Lower leg skin (tissue), 4 donors: Measurements from ENCODE around the gene OCIAD1. TPM values are rescaled to one million over a fixed set of nuclear protein-coding genes. Genes with fewer than 3 reads are reported as not detected.

Experiments used
- DNase-seq, 2 donors: peaks; one replicate each; pipeline ENCODE4 v3.0.0-alpha.2; 2019; ENCODE audit warnings: low spot score in 2 of 2
- H3K4me3 ChIP-seq: fragments of 200-600 bp; sonication (generic); 2 replicates; pipeline ENCODE4 v1.5.1; 2017; ENCODE audit warnings: mild to moderate bottlenecking, low read depth; ENCODE audit not compliant: poor library complexity, severe bottlenecking
- POLR2A ChIP-seq, 2 donors: fragments of 450-650 bp; IDR thresholded peaks; one replicate each; pipeline ENCODE4 v1.6.1; 2016 to 2017; ENCODE audit warnings: antibody characterized with exemption in 2 of 2, mild to moderate bottlenecking in 1 of 2, moderate library complexity in 1 of 2
- WGBS, 2 donors: methylation state at CpG; one replicate each; pipeline ENCODE4 v1.1.5; 2018; 5-methylcytosine and 5-hydroxymethylcytosine counted together
- intact Hi-C: fragments of 100-400 bp; cut with DNase I; formaldehyde crosslinking; loops from one replicate; pipeline ENCODE4 v1.15.0; 2023; ENCODE audit warnings: low total_unique reads
- total RNA-seq, 4 donors: library from RNA; depleted of rRNA; stranded (reverse); fragments of >200 nt; gene quantifications; one replicate each; pipeline ENCODE4 v1.1.0, GENCODE V29; 2016
- TF ChIP-seq, protein P1 (sequence below), 3 donors: fragments of 450-650 bp; IDR thresholded peaks; one replicate each; pipeline ENCODE4 v1.5.1; 2016; ENCODE audit warnings: antibody characterized with exemption in 3 of 3, mild to moderate bottlenecking in 3 of 3, moderate library complexity in 2 of 3

Gene OCIAD1
- total RNA-seq, 4 donors from 2014 or later = 65.9 to 103 (median 88.6) TPM

DNA sequence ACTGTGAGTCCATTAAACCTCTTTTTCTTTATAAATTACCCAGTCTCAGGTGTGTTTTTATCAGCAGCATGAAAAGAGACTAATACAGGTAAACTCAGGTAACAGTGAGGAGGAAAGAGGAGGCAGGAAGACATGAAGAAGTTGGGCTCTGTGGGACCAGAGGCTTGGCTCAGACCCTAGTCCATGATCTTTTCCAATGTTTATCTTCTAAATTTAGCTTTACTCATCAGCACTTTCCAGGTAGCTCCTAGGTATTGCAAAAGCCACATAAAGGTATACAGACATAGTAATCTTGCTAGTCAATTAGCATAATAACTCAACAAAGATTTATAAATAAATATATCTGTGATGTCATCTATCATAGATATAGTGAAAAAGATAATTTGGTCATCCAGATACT lies 39.6 kb upstream of the OCIAD1 start:
- no peak overlapping the region for H3K4me3 ChIP-seq
- TF ChIP-seq POLR2A (IDR thresholded peaks at IDR 0.05) = no peak
- TF ChIP-seq, protein P1, sequence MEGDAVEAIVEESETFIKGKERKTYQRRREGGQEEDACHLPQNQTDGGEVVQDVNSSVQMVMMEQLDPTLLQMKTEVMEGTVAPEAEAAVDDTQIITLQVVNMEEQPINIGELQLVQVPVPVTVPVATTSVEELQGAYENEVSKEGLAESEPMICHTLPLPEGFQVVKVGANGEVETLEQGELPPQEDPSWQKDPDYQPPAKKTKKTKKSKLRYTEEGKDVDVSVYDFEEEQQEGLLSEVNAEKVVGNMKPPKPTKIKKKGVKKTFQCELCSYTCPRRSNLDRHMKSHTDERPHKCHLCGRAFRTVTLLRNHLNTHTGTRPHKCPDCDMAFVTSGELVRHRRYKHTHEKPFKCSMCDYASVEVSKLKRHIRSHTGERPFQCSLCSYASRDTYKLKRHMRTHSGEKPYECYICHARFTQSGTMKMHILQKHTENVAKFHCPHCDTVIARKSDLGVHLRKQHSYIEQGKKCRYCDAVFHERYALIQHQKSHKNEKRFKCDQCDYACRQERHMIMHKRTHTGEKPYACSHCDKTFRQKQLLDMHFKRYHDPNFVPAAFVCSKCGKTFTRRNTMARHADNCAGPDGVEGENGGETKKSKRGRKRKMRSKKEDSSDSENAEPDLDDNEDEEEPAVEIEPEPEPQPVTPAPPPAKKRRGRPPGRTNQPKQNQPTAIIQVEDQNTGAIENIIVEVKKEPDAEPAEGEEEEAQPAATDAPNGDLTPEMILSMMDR (IDR thresholded peaks at IDR 0.05) = no peak
- no peak for DNase-seq
- intact Hi-C loops = no loop called here

DNA sequence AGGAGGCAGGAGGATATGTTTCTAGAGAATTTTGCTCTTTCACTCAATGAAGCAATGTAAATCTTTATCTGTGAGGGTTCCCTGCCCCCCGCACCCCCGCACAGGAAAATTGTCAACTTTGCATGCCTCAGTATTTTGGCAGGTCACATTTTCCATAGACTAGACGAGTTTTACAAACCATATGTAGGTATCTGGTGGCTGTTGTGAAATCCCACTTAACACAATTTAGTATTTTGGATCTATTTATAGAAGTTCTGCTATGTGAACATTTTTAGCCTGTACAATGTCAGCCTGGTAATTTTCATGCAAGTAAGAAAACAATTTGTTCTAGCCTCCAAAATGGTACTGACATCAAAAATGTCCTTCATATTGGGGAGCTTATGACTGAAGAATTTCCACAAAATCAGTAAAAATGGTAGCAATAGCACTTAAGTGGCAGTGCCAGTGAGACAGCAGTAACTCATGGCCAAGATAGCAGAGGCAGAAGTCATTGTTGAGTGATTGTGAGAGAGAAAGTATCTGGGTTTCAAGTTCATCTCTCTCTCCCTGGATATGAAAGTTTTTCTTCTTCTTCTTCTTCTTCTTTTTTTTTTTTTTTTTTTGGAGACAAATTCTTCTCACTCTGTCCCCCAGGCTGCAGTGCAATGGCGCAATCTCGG lies 38.4 kb upstream of the OCIAD1 start:
- H3K4me3 ChIP-seq = no peak overlapping the region
- TF ChIP-seq POLR2A (IDR thresholded peaks at IDR 0.05) = no peak
- TF ChIP-seq, protein P1 (IDR thresholded peaks at IDR 0.05) = no peak
- intact Hi-C loops = no loop called here
- DNase-seq = no peak
- WGBS, 2 donors = 86 to 87% methylated on average over 5 of the region's 5 CpGs

DNA sequence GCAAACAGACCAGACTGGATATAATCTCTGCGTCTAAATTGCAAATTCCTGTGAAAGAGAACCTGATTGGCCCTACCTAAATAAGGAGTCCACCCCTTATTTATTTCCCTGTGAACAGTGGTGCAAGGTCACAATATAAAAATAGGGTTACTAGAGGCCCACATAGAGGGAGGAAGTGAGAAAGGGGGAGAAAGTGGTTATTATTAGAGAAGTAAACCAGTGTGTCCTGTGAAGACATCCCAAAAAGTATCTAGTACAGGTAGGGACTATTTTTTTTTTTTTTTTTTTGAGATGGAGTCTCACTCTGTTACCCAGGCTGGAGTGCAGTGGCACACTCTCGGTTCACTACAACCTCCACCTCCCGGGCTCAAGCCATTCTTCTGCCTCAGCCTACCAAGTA lies 35.8 kb upstream of the OCIAD1 start:
- no peak for TF ChIP-seq POLR2A (IDR thresholded peaks at IDR 0.05)
- TF ChIP-seq, protein P1 (IDR thresholded peaks at IDR 0.05) = no peak
- H3K4me3 ChIP-seq = no peak overlapping the region
- no peak for DNase-seq
- intact Hi-C loops = no loop called here
- WGBS, 2 donors = 94 to 99% methylated on average over 3 of the region's 3 CpGs

DNA sequence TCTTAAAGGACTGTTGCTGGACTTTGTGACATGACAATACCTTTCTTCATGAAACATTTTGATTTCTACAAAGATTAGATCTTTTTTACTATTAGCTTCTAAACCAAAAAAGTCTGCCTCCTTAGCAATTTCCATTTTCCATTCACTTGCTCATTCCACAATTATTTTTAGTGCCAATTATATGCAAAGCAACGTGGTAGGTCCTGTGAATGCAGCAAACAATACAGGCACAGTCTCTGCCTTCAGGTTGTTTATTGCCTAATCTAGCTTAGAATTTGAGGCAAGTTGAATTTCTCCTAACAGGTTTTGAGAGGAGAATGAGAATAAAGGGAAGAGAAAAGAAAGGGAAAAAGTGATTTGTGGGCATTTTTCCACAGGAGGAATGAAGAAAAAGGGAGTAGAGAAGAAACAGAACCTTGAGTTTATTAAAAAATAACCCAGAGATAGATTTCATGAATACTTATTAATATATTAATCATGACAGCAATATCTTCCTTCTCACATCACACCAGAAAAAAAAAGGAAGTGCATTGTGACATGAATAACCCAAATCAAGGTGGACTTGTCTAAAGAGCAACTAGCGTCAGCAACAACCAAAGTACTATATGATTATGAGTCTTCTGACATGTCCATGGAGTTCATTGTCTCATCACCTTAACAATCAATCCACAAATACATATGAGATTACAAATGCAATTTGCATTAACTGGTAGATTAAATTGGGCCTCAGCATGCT lies 34.5 kb upstream of the OCIAD1 start:
- intact Hi-C loops = no loop called here
- TF ChIP-seq, protein P1 (IDR thresholded peaks at IDR 0.05) = no peak
- TF ChIP-seq POLR2A (IDR thresholded peaks at IDR 0.05) = no peak
- DNase-seq = no peak
- 71 to 81% methylated on average over 2 of the region's 2 CpGs for WGBS, 2 donors
- H3K4me3 ChIP-seq = no peak overlapping the region

DNA sequence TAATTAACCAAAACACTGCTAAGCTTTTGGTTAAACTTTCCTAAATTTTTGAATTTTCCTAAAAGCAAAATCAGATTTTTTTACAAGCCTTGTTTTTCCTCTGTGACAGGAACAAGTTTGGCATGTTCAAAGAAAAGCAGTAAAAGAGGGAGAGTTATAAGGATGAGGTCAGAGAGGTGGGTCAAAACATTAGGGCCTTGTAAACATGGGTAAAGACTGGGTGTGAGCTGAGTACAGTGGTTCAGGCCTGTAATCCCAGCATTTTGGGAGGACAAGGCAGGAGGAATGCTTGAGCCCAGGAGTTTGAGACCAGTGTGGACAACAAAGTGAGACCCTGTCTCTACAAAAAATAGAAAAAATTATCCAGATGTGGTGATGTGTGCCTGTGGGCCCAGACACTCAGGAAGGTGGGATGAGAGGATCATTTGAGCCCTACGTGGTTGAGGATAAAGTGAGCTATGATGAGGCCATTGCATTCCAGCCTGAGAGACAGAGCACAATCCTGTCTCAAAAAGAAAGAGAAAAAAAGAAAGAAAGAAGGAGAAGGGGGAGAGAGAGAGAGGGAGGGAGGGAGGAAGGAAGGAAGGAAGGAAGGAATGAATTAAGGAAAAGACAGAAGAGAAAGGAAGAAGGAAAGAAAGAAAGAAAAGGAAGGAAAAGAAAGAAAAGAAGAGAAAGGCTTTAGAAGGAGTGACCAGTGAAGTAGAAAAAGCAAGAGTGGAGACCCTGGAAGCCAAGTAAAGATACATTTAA lies 33.8 kb upstream of the OCIAD1 start:
- WGBS, 2 donors = 83 to 93% methylated on average over 1 of the region's 1 CpG
- no peak overlapping the region for H3K4me3 ChIP-seq
- intact Hi-C loops = no loop called here
- no peak for TF ChIP-seq POLR2A (IDR thresholded peaks at IDR 0.05)
- TF ChIP-seq, protein P1 (IDR thresholded peaks at IDR 0.05) = no peak
- DNase-seq = no peak
